Measurements from ENCODE around the gene RAD52.

GRCh38 chr12:989051-989450, 39.6 kb upstream of the RAD52 start:
- TF ChIP-seq CTCF (conservative IDR thresholded peaks at IDR 0.05) (no peak), ZFX (IDR thresholded peaks at IDR 0.05) (no peak)
